ENCODE results near the gene MED14. TPM values are rescaled to one million over a fixed set of nuclear protein-coding genes. Genes with fewer than 3 reads are reported as not detected.

The MED14 gene
- total and polyA plus RNA-seq, 2 of the 13 experiments (the other 11 are each of a cell fraction or from before 2014, with no cell fraction given): 10.2 to 16.3 TPM

- Histone ChIP-seq H3K9me3 (ENCODE audit: low read length) (no peaks in the 10 kb centered on the region), H3K4me1 (ENCODE audit: insufficient read depth, low read length) (peaks cover 6% of the 10 kb centered on the region; the same call in 1 of the 2 replicates), H4K20me1 (ENCODE audit: insufficient read depth, low read length) (no peaks in the 10 kb centered on the region), H2AFZ (ENCODE audit: low read length) (no peak overlapping the region), H3K4me2 (ENCODE audit: low read depth, low read length) (no peak overlapping the region), H3K9ac (ENCODE audit: insufficient read depth, low read depth, low read length) (no peak overlapping the region), H3K27ac (ENCODE audit: extremely low read length, insufficient read depth, low read length) (no peak overlapping the region), H3K36me3 (replicated peaks in 1 of 2; ENCODE audit: control insufficient read depth in 1 of 2, insufficient read depth in 2 of 2, low read length in 2 of 2) (no peaks in the 10 kb centered on the region), H3K4me3 (replicated peaks in 1 of 3; ENCODE audit: insufficient read depth in 1 of 3, low read depth in 2 of 3, low read length in 3 of 3) (no peak overlapping the region), H3K27me3 (ENCODE audit: control insufficient read depth in 1 of 2, insufficient read depth in 2 of 2, low read length in 2 of 2) (no peaks in the 10 kb centered on the region), H3K79me2 (ENCODE audit: insufficient read depth, low read length) (no peaks in the 10 kb centered on the region)
- WGBS (ENCODE audit: low lambda C conversion rate): 0% methylated on average over 1 of the region's 1 CpG
- no TSS peak for BruUV-seq (replicated peaks)
- intact Hi-C loops (cut with micrococcal nuclease; ENCODE audit: unreplicated experiment): no loop called here
- no peak for ATAC-seq
- no peak for TF ChIP-seq RORA (CRISPR knock-in tag; IDR thresholded peaks at IDR 0.05)
- no peak for TF ChIP-seq BRF2 (CRISPR knock-in tag; IDR thresholded peaks at IDR 0.05)
- TF ChIP-seq RBAK (CRISPR knock-in tag; IDR thresholded peaks at IDR 0.05): no peak
- no peak for TF ChIP-seq PAF1 (CRISPR knock-in tag; IDR thresholded peaks at IDR 0.05)
- TF ChIP-seq ZNF512B (CRISPR knock-in tag; IDR thresholded peaks at IDR 0.05; ENCODE audit: borderline replicate concordance): no peak
- TF ChIP-seq DRAP1 (CRISPR knock-in tag; IDR thresholded peaks at IDR 0.05): no peak
- no peak for TF ChIP-seq HMGXB3 (CRISPR knock-in tag; IDR thresholded peaks at IDR 0.05; ENCODE audit: borderline replicate concordance)
- no peak for TF ChIP-seq ZNF674 (CRISPR knock-in tag; IDR thresholded peaks at IDR 0.05; ENCODE audit: low read depth)
- TF ChIP-seq PHF8 (CRISPR knock-in tag; IDR thresholded peaks at IDR 0.05): no peak
- no peak for TF ChIP-seq TOE1 (CRISPR knock-in tag; IDR thresholded peaks at IDR 0.05)
- no peak for TF ChIP-seq ZNF577 (CRISPR knock-in tag; IDR thresholded peaks at IDR 0.05; ENCODE audit: borderline replicate concordance, low read depth)
- CTCF ChIA-PET (ENCODE audit: low intra/inter-chr PET ratio, low total read pairs): no interaction called here
- FAIRE-seq: no peak
- POLR2A ChIA-PET: no interaction called here
- in situ Hi-C loops (cut with HindIII; ENCODE audit: extremely low pct_ligation_motif_present, low pct_unique_long_range_greater_than_20kb): no loop called here
- peak; percentile 1 for DNase-seq (ENCODE audit: low spot score)
Observed at GRCh38 chrX:40761762-40762161, 26.4 kb upstream of the MED14 start.

Measured in HepG2 (cell line).